Activated naive CD8-positive, alpha-beta T cell treated with anti-CD3 and anti-CD28 coated beads, Interleukin-2, amount 50 U/mL, for 16 hours (primary cell): ENCODE measurements around the gene RNASE12.
"Not testable (repeated sequence)": the region's sequence is repeated elsewhere in the genome, so short reads cannot be mapped to it uniquely, and the experiment has no call there.

Source experiments
- DNase-seq: peaks from one replicate; pipeline ENCODE4 v3.0.0-alpha.2; 2020; ENCODE audit warnings: low read depth, low spot score

Gene RNASE12, protein sequence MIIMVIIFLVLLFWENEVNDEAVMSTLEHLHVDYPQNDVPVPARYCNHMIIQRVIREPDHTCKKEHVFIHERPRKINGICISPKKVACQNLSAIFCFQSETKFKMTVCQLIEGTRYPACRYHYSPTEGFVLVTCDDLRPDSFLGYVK

DNA sequence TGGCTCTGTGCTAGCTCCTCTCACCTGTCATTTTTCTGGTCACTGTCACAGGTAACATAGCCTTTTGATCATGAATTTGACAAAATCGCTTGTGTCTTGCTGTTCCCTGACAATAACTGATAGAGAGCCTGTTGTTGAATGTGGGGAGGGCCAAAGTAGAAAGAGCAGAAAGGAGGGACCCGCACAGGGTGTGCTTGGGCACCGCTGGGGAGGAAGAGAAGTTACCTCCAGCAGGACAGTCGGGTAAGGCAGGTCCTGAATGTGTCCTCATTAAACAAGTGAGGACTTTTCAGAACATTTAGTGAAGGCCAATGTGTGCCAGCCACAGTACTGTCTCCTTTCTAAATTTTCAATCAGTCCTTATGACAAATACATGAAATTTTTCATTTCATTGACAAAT lies at the start of gene RNASE12:
RNASE12 (minus strand) TSS at position 142 of the 400 bp plus-strand sequence. CDS start 653 bp downstream, outside the sequence.
- no peak for DNase-seq

DNA sequence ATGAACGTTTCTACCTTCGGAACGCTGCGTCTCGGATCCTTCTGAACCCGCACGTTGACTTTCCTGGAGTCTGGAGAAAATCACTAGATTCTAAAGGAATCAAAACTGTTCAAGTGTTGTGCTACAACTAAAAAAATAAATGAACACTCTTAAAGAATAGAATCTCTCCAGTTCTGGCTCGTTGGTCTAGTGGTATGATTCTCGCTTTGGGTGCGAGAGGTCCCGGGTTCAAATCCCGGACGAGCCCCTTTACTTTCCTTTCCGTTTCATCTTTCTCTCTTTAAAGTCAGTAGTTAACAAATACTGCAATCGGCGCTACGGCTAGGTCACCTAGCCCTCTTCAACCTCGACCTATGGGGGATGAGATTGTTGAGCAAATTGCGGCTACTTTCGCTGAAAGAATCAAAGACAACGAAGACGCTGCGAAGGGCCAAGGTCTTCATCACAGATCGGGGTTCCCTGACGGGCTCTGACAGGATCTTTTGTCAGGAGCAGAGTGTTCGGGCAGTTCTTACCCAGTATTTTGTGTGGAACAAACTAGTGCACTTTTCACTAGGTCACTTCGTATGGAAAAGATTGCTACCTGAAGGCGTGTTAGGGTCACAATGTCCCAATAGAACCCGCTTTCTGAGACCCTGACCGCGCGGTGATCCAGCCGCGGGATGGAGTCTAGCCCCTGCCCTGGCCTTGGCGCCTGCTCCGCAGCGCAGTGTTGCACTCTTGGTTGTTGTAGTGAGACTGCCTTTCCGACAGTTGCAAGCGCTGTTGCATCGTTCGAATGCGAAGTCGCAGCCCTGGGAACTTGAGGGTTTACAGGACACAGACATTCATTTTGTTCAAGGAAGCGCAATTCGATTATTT lies 41.9 kb upstream of the RNASE12 start:
- no peak for DNase-seq

DNA sequence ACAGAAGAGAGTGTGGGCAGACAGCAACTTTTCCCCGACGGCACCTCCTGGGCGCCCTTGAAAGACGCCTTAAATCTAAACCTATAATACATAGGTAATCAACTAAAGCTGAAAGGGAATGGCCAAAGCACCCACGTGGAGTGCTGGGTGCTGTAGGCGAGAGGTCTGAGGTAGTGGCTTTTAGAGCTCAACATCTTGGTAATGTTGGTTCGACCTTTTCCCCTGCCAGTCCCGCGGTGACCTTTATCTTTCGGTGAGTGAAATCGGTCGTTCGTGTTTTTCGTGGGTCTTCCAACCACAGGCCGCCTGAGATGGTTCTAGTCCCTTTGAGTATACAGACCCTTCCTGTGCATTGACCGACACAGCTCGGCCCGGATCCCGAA lies 41.3 kb upstream of the RNASE12 start:
- DNase-seq, result no peak

DNA sequence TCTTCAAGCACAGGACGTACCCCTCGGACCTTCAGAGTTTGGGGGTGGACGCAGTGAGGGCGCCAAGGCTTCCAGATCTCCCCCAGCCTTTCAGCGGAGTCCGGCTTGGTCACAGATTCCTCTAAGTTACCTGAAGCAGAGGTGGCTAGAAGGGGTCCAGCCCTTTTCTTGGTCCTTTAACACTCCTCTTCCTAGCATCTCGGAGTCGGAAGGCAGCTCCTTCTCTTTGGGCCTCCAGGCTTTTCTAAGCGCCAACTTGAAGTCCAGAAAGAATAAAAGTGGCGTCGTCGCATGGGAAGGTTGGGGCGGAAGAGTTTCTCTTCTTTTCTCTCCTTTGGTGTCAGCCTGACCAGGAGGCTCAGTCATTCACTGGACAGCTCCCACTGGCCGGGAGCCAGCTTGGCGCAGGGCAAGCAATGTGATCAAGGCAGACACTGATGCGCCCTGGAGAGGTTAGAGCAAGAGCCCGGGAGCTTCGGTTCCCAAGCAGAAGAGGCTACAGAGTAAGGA lies 40.8 kb upstream of the RNASE12 start:
- DNase-seq, result no peak

DNA sequence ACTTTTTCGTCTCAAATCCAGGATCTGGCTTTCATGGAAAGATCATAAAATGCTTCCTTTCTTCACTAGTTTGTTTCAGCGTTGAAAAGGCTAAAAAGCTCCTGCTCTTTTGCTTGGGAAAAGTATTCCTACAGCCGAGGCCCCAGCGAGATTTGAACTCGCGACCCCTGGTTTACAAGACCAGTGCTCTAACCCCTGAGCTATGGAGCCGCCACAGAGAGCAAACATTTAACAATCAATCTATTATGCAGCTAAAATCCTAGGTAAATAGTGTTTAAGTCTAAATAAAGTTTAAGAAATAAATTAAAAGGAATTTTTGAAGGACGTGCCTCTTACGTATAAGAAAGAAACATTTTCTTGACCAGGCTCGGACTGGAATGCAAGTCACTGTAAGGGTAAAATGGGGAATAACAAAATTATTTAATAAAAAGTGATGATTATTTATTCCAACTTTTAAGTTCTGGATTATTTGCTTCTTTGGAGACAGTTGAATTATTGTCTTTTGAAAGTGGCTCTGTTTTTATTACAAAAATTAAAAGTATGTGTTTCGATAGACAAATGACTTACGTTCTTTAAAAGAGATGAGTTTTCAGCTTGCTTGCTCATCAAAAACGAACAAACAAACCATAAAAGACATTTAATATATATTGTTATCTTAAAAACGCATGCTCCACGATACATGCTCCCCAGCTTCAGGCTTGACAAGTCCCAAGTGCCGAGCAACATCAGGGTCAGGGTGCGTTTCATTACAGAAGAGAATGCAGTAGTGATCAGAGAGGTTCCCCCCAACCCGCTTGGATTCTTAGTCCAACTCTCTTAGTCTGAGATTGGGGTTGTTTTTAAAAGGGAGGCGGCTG lies 40.1 kb upstream of the RNASE12 start:
- no peak for DNase-seq

DNA sequence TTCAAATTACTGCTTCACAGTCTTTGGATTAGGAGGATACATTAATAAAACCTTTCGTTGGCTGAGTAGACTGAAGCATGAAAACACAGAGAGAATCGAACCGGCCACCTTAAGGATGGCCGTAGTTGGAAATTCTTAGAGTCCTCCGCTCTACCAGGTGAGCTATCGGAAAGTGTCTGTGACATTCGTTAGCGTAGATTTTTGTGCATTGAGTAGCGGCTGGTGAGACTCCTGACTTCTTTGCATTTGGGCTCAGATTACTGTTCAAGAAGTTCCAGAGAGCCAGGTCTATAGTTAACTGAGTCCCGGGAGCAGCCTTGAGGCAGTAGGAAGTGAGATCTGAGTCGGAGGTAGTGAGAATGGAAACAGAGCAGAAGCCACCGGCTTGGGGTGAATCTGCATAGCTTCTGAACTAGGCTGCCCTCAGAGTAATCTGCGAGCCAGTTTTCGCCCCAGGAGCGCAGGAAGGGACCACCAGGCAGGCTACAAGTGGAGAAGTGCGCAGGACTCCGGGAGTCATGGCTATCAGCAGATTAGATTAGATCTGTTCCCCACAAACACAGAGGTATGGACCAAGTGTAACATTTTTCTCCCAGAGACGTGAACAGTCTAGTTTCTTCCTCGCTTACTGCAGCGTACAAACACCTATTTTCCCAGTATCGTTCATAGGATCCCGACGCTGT lies 39.3 kb upstream of the RNASE12 start:
- DNase-seq, result no peak

DNA sequence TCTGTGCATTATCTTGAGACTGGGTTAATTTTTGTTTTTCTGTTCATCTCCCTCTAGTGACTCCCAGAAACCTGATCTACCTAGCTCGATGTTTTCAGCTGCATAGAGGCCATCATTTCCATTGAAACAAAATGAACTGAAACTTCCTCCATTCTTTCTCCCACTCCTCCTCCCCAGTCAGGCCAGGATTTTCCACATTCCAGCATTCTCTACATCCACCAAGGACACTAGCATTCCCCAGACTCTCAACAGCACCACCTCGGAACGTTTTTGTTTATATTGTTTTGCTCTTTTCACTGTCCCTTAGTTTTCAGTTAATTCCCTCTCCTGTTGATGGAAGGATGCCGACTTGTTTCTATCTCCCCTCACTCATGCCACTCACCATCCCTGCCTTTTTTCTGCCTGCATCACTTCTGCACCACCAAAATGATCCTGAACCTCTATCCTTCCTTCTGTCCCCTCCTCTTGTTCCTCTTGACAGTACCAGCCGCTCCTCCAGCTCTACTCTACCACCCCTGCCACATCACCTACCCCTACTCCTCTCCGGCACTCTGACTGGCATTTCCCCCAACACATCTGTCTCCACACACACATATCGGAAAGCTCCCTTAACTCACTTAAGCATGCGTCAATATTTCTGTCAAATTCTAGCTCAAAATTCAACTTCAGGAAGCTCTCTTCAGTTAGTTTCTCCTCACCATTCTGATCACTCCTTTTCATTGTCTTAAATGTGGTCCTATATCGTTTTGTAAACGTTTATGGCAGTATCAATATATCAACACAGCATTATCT lies 37.1 kb upstream of the RNASE12 start:
- no peak for DNase-seq

DNA sequence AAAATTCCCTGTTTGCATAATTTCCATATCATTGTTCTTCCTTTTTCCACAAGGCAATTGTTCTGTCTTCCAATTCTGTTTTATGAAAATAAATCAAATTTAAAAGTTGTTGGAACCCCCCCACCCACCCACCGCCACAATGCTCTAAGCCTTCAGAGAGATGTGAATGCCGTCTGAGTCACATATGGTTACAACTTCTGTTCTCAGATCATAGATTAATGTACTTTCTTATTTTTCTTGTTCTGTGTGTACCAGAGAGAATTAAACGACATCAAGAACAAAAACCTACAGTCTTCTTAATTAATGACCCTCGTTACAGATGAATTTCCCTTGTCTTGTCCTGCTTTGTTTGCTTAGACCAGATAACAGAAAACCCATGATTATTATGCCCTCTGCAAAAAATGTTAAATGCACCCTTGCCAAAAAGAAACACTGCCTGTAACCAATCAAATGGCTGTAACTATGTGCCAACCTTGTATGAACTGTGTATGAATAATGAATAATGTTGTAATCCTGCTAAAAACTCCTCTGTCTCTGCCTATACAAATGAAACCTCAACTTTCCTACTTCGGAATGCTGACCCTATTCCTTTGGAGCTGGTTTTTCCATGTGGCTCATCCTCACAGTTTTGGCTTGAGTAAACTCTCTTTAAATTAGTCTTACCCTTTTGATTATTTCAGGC lies 36.3 kb upstream of the RNASE12 start:
- DNase-seq, result no peak

DNA sequence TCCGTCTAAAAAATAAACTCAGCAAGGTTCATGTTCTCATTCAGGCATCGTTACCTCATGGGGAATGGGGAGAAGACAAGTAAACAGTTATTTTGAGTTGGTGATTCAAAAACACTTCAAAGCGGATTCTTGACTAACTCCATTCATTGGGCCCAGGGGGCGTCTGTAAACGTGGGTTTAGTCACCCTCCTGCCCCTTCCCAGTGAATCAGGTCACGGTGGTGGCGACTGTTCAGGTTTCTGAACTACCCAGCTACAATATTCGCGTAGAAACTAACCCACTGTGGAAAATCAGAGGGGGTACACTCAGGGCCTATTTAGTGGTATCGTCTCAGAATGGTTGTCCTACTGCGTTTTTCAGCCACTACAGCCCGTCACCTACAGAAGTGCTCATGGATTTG lies 35.1 kb upstream of the RNASE12 start:
- DNase-seq, result no peak

DNA sequence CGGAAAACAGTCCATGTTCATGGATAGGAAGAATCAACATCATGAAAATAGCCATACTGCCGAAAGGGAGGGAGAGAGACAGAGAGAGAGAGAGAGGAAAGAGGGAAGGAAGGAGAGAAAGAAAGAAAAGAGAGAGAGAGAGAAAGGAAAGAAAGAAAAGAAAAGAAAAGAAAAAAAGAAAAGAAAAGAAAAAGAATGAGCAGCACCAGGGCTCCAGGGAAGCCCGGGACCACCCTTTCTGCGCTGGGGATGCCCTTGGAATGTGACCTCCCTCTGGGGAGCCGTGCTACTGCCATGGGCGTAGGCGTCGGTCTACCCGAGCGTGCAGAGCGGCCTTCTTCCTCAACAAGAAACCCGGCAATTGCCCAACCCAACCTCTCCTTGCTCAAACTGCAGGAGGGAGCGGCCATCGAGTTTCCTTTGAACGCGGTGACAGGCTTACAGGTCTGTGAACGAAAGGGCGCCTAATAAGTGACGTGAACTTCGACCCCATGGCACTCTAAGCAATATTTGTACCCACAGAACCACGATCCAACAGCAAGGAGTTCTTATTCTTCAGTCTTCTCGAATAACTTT lies 33.4 kb upstream of the RNASE12 start:
- DNase-seq, result no peak

DNA sequence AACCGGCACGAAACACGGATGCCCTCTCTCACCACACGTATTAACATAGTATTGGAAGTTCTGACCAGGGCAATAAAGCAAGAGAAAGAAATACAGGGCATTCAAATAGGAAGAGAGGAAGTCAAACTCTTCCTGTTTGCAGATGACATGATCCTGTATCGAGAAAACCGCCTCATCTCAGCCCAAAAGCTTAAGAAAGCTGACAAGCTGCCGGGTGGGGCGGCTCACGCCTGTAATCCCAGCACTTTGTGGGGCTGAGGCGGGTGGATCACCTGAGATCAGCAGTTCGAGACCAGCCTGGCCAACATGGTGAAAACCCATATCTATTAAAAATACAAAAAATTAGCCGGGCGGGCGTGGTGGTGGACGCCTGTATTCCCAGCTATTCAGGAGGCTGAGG lies 32.6 kb upstream of the RNASE12 start:
- no peak for DNase-seq

DNA sequence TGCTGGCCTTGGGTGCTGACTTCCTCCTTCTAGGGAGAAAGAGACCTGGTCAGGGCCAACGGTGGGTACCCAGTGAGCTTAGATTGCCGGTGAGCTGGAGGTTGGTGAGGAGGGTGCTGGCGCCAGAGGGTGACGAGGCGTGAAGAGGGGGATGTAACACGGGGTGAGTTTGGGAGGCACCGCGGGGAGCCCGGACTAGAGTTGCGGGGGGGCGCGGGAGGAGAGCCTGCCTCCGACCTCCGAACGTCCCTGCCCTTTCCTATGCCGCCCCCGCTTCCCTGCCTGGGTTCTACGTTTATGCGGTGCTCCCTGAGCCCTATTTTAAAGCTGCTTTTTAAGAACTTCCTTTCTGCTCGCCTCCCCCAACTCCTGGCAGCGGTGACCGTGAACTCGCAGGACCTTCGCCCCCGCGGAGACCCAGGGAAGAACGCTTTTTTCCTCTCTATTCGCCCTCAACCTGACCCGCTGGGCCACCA lies 31.7 kb upstream of the RNASE12 start:
- no peak for DNase-seq

DNA sequence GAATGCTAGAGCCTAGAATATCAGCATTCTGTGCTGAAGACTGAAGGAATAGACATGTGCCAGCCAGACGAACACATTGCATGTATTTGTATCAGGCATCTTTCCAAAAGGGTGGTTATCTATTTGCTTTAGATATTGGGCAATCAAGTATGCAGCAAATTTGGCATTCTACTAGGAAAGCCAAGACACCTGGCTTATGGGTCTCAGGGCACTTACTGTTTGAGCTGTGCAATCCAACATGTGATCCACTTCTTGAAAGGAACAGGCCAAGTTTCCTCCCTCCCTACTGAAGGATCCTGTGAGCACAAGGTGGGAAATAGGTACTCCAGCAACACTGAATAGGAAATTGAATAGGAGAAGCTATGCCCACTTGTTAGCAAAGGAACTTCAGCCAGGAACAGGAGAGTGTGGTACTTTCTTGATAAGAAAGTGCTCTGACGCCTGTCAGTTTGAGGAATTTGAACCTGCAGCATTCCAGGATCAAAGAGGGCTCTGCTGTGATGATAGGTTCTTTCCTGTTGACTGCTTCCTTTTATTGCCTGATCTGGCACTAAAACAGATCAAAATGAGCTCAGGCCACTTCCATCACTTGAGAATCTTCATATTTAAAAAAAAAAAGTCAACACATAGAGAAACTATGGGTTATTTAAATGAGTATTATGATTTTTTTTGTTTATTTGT lies 29.8 kb upstream of the RNASE12 start:
- DNase-seq, result no peak

DNA sequence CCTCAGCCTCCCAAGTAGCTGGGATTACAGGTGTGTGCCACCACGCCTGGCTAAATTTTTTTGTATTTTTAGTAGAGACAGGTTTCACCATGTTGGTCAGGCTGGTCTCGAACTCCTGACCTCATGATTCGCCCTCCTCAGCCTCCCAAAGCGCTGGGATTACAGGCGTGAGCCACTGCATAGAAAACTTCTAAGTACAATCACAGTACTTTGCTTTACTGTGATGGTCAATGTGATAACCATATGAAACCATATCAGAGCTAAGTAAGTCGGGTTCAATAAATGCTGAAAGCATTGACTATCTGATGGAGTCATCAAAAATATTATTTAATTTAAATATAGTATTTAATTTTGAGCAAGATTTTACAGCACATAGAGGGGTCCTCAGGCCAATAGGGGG lies 28.5 kb upstream of the RNASE12 start:
- not testable (repeated sequence) for DNase-seq

DNA sequence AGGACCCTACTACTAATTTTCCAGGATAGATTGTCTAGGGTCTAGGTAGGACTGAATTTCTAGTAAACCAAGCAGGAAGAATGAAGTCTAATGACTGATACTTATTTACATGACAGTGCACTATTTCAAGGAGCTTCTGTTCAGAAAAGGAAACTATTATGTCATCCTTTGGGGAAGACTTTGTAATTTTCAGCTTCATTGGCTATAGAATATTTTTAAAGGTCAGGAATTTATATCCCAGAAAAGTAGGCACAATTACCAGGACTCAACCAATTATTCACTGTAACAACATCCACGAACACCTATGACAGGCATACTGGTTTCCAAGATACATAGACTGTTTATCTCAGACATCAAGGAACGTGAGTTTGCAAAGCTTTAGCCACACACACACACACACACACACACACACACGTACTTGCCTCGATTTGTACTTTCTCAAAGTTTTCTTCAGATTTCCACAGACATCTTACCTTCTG lies 27.1 kb upstream of the RNASE12 start:
- no peak for DNase-seq

DNA sequence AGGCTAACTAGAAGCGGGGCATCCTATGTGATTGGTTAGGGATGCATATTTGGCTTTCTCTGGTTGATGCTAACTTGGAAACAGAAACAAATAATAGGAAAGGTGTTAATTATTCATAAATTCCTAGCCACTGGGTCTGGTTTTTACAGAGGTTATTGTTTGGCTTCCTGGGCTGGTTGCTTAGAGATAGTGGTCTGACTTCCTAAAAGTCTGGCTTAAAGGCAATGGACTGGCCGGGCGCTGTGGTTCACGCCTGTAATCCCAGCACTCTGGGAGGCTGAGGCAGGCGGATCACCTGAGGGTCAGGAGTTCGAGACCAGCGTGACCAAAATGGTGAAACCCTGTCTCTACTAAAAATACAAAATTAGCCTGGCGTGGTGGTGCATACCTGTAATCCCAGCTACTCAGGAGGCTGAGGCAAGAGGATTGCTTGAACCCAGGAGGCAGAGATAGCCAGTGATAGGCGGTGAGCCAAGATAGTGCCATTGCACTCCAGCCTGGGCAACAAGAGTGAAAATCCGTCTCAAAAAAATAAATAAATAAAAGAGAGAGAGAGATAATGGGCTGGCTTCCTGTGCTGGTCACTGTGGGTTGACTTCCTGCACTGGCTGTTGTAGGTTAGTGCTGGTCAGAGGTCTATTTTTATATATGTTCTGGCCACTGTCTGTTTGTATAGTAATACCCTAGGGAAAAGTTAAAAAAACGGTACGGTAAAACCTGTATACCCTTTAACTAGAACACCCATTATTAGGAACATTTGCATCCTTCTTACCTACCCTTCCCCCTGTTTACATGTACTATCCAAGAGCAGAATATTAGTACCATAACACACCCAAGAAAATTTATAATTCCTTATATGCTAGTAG lies 26.2 kb upstream of the RNASE12 start:
- no peak for DNase-seq

DNA sequence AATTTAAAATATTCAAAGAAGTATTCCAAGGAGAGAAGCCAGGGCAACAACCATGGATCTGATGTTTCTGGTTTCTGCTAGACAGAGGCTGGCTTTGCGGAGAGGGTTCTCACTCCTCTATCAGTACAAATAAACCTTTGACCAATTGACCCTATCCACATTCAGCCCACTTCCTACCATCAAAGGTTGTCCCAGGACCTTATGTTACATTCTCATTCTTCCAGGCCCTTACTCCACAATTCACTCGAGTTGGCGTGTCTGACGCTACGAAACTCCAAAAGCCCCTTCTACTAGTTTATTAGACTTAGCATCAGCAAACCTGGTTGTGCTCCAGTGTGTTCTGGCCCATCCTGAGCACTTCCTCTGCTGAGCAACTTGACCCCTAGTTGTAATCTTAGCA lies 24.8 kb upstream of the RNASE12 start:
- no peak for DNase-seq
